Raji (cell line): ENCODE data around the gene TGM4.

ENCODE experiments used
- POLR2A ChIP-seq: IDR thresholded peaks from 2 replicates; pipeline ENCODE4 v1.6.1; 2011; ENCODE audit warnings: low read depth, low read length, control low read depth; ENCODE audit not compliant: insufficient read depth

TGM4 gene

DNA sequence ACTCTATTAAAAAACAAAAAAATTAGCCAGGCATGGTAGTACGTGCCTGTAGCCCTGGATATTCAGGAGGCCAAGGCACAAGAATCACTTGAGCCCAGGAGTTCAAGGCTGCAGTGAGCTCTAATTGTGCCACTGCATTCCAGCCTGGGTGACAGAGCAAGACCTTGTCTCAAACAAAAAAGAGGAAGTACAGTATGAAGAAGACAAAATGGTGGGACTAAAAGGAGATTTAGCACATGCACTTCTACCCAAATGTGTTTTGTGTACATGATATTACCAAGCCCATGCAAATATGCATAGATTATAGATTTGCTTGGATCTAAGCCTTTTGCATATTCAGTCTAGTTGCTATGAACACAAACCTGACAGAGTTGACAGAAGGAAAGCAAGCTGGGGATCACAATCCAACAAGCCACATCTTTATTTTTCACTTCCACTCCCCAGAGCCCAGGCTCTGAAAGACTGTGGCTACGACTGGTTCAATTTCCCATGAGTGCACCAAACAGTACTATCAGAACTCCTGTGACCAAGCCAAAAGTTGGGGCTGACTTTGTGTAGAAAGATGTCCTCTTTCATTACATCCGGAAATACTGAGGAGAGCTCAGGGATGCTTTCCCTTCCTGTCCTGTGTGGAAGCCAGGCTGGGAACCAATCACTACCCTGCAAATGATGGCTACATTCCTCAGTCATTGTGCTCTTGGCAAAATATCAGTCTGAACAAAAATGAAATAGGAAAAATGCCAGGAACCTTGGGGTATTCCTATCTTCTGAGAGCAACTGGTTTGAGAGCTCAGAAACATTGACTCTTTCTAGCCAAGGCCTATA is 49.4 kb downstream of the TGM4 start:
- no peak for TF ChIP-seq POLR2A

DNA sequence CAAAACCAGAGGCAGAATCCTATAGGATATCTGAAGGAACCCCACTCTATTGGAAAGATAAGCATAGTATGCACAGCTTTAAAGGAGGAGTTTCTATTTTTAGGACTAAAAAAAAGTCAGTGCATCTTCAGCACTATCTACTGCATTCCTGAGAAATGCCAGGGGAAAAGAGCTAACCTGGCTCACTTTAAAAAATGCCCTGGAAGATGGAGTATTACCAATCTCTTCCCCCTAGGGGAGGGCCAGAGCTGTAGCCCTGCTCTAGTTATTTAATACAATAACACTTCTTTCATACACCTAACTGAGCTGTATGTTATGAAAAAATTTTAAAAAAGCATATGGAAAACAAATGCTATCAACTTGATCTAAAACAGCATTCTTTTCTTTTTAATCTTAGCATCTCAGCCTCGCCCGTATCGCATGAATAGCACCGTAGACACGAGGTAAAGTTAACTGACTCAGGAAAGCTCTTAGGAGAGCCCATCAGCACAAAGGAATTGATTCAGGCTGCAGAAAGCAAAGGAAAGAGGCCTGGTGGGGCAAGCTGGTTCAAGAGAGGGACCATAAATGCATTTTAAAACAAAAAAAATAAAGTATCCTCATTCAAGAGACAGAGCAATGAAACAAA is 50.2 kb downstream of the TGM4 start:
- TF ChIP-seq POLR2A, result no peak

DNA sequence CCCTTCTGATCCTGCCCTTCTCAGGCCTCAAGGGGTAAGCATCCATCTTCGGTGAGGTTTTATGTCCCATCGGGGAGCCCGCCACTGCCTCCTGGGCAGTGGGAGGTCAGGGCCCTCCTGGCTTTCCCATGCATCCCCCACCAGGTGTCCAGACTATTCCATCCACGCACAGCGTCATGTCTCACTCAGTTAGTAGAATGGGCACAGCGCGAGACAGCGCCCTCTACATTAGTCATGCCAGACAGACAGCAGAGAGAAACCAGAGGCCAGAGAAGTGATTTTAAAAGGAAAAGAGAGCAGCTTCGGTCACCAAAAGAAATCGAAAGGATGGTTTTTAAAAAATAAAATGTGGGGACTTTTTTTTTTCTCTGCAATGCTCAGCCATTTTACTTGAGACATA is 51.8 kb downstream of the TGM4 start:
- no peak for TF ChIP-seq POLR2A

DNA sequence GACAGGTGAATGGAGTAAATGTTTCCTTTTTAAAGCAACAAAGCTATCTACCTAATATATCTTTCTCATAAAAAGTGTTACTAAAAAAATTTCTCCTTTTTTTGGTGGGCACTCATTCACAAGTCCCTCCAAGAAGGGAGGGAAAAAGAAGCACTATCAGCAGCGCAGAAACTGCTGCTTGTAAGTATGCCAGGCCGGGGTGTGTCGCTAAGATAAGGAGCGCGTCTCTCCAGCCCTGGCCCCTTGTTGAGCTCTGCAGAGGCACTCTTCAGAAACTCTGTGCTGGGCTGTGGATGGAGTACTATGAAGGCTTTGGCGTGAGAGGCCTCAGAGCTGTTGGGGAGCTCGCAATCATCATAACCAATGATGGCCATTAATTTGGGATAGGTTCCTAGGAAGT is 52.5 kb downstream of the TGM4 start:
- no peak for TF ChIP-seq POLR2A

DNA sequence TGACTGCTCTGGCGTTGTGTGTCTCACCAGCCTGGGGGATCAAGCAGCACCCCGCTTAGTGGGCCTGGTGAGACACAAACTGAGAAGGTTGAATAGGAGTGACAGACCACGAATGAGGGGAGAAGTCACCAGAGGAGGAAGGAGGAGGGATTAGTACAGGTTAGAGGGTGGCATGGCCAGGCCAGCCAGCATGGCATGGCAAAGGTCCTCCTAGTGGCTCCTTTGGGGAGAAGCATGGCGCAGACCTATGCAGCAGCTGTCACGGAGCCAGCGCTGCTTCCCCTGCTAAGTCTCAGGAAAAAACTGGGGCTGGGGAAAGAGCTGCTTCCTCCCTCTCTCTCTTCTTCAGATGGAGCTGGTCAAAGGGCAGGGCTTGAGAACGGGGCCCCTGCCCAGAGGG is 53.0 kb downstream of the TGM4 start:
- no peak for TF ChIP-seq POLR2A

DNA sequence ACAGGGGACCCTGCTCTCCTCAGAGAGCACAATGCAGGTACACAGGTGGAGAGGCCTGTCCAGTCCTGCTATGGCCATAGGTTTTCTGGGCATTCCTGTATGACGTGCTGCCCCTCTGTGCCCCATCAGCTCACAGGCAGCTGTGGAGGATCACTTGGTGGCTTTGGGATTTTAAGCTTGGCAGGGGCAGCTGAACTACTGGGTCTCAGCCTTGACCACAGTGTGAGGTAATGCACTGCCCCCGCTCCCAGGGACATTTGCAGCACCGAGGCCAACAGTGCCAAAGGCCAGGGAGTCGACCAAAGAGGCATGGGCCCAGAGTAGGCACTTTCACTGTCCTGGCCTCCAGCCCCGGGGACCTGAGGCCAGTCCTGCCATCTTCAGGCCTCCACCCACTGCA is 55.4 kb downstream of the TGM4 start:
- TF ChIP-seq POLR2A, result no peak

DNA sequence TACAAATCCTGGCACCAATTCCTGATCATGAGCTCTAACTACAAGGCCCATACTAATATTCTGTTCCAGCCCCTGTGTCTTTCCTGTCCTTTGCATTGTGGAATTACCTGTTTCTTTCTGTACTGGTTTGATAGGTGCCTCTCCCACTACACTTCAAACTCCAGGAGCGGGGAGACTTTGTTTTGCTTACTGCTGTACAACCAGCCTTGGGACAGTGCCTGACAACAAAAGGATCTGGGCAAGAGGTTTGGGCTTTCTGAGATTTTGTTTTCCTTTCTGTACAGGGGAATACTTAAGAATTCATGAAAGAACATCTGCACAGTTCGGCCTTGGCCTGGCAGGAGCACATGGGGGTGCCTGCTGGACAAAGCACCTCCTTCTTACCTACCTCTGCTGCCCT is 56.5 kb downstream of the TGM4 start:
- TF ChIP-seq POLR2A, result no peak

DNA sequence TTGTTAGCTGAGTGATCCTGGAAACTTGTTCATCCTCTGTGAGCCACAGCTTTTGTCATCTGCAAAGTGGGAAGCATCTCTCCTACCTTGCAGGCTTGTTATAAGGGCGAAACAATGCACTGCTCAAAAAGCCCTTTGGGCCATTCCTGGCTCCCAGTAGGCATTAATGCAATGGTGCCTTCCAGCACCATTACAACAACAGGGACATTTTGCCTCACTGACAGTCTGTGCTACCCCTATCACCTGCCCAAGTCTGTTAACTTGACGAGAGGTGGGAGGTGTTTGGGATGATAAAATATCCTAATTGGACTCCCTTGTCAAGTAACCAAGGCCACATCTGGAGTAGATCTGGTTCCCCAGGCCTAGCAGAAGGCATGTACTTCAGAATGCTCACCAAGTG is 57.4 kb downstream of the TGM4 start:
- no peak for TF ChIP-seq POLR2A

DNA sequence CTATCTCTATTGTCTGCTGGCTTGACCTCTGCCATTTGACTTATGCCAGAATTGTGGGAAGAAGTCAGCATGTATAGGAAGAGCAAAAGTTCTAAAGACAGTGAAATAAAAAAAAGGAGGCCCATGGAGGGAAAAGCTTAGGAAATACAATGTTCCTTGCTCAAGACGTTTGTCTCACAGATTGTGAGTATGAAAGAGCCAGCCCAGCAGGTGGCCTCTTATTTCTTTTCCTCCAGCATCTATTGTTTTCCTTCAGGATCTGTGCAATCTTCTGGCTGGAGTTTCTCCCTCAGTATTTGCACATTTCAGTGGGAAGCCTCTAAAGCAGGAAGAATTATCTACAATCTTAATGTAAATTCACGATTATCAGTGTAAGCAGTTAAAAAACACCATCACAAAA is 57.9 kb downstream of the TGM4 start:
- no peak for TF ChIP-seq POLR2A

DNA sequence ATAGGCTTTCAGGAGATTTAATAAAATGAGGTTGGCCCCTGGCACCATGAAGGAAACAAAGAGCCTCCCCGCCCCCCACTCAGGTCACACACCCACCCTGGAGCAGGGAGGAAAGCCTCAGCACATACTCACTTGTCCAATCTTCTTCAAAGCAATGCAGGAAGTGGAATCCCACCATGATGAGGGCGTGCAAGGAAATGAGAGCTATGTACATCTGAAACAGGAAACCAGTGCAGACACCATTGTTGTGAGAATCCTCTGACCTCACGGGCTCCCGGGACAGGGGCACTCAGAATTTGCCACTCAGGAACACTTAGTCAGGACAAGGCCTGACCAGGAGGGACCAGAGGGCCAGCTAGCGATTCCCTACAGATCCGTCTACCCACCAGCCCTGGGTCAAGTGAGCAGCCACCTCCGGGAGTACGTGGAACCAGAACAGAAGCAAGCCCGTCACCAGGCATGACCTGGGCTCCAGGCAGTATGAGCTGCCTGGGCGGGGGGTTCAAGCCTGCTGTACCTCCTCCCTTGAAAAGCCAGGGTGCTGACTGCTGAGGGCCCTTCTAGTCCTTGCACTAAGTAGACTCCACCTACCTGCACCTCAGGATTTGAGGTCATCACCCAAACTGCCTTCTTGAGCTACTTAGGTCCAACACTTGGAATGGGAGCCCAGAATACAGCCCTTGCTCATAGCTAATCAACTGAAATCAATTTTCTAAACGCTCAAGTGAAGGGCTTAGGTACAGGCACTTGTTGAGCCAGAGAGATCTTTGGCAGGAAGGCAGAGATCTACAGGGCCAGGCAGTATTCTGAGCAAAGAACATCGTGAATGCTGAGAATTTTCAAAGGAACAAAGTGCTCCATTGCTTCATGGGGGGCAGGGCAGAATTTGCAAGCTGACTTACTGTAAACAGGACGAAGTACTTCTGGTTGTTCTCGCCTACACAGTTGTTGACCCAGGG is 58.9 kb downstream of the TGM4 start:
- TF ChIP-seq POLR2A, result no peak

DNA sequence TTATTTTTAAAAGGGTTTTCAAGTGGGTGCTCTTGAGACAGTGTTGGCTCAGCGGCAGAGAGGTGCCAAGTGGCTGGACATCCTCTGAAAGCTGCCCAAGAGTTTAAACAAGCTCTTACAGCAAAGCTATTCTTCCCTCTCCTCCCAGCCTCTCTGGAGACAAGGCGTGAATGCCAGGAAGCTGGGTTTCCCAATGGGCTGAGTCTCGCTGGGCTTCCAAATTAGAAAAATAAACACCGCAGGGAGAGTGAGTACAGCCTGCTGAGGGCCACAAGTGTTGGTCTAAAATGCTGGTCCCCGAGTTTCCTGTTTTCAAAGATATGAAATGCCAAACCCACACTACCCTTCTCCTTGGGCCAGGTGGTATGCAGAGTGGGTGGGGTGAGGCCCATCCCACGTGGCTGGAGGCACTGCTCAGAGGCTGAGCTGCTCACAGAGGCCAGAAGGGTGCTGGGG is 65.2 kb downstream of the TGM4 start:
- no peak for TF ChIP-seq POLR2A

DNA sequence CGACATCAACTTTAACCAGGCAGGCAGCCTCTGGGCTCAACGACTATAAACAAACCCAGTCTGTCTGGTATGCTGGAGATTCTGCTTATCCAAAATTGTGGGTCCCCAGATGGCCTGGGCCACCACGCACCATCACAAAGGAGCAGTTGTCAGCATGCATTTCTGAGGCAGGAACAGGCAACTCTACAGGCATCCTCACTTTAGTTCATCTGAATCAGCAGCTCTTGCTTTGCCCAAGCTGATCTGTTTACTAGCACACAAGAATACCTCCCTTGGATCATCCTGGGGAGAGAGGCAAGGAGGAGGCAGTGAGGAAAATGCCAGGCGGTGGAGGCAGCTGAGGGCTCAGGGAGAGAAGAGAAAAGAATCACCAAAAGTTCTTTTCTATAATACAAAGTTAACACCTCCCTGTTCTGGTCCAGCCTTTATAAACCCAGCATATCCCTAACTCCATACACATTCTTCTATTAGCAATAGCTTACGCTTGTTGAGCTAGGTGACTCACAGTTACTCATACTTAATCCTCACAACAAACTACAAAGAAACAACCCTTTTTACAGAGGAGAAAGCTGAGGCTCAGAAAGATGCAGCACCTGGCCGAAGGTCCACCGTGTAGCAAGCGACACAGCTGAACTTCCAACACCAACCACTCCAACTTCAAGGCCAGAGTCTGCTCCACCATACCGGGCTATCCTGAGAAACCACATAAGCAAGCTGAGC is 68.0 kb downstream of the TGM4 start:
- TF ChIP-seq POLR2A, result no peak

DNA sequence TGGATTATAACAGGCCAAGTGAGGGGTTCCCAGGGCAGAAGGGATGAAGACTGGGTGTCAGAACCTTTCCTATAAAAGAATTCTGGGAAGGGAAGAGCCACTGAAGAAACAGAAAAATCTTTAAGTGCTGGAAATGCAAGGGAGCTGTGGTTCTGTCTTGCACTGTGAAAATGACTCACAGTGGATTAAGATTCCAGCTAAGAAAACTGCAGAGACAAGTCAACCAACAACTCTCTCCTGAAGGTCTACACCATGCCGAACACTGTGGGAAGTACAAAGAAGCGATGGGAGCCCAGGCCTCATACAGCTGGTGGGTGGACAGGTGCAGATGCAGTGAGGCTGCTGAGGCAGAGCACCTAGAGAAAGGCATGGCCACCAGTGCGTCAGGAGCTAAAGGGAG is 73.8 kb downstream of the TGM4 start:
- no peak for TF ChIP-seq POLR2A

DNA sequence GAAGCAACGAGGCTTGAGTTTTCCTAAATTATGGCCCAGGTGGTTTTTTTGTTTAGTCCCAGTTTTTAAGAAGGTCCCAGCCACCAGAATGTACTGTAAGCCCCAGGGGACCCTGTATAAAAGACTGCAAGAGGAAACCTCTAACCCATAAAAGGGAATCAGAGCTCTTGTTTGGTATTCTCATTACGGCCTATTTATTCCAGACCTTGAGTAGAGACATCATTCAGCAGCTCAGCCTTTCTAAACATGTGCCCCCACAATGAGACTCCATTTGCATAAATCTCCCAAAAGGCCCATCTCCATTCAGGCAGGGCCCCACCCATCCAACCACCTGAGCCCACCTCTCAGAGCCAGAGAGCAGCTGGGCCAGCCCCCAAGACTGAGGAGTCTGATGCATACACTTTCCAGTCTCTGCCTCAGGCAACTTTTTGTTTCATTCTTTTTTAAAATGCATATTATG is 75.9 kb downstream of the TGM4 start:
- TF ChIP-seq POLR2A, result no peak

DNA sequence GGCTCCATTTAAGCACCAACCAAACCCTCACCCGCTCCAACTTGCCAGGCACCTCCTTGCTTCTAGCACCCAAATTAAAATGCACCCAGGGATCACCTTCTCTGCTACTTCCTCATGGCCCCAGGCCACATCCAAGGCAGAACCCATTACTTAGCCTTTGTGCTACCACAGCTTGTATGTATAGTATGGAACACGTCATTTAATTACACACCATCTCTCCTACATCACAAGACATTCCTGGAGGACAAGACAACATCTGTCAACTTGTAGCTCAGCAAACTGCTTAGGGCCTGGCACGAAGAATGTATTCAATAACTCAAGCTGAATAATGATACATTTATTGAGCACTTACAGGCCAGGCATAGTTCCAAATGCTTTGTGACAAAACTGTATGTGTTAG is 78.3 kb downstream of the TGM4 start:
- TF ChIP-seq POLR2A, result no peak
